ENCODE measurements around the gene XRCC5. TPM values are rescaled to one million over a fixed set of nuclear protein-coding genes. Genes with fewer than 3 reads are reported as not detected.

The XRCC5 gene
- total RNA-seq, 1 donor from 2014 or later: 303 TPM

DNA sequence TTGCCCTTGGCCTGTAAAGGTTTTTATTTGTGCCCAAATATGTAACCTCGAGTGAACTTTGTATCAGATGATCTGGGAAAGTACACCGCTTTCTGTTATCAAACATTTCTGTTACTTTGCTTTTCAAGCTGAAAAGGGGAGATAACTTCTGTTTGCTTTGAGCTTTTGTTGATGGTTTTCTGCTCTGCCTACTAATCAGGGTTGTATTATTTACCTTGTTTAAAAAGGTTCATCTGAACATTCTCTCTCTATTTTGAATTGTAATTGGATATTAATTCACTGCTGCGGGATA, 79.4 kb downstream of the XRCC5 start:
- no peak overlapping the region for H3K27ac Mint-ChIP-seq
- peaks cover 52% of the 10 kb centered on the region for H3K4me1 Mint-ChIP-seq

DNA sequence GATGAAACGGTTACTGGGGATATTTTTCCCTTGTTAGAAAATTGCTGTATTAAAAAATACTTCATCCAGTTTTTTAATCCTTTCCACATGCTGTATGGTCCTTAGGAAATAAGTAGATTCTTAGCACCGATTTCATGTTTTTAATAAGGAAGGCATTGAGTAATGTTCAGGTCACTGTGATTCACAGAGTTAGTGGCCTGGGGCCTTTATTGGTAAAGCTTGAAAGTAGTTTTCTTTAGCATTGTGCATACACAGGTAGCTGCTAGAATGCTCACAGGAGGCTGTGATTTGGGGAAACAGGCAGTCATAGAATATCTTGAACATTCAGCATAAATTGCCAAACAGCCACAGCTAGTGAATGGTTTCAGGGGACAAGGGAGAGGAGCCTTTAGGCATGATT, 79.8 kb downstream of the XRCC5 start:
- ATAC-seq (ENCODE audit: low read depth): no peak
- CTCF ChIA-PET: no interaction called here
- TF ChIP-seq, protein P1, sequence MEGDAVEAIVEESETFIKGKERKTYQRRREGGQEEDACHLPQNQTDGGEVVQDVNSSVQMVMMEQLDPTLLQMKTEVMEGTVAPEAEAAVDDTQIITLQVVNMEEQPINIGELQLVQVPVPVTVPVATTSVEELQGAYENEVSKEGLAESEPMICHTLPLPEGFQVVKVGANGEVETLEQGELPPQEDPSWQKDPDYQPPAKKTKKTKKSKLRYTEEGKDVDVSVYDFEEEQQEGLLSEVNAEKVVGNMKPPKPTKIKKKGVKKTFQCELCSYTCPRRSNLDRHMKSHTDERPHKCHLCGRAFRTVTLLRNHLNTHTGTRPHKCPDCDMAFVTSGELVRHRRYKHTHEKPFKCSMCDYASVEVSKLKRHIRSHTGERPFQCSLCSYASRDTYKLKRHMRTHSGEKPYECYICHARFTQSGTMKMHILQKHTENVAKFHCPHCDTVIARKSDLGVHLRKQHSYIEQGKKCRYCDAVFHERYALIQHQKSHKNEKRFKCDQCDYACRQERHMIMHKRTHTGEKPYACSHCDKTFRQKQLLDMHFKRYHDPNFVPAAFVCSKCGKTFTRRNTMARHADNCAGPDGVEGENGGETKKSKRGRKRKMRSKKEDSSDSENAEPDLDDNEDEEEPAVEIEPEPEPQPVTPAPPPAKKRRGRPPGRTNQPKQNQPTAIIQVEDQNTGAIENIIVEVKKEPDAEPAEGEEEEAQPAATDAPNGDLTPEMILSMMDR (IDR thresholded peaks at IDR 0.05): no peak
- intact Hi-C loops (cut with micrococcal nuclease): loop anchor here (2.0 kb wide), 1 partner anchor 18 kb away; no protein-coding TSS in a partner anchor
- POLR2A ChIA-PET: no interaction called here
- H3K4me1 Mint-ChIP-seq: peaks cover 50% of the 10 kb centered on the region
- no peak overlapping the region for H3K4me3 Mint-ChIP-seq
- DNase-seq: no peak
- peaks cover 77% of the 10 kb centered on the region for H3K36me3 Mint-ChIP-seq (ENCODE audit: low read depth)
- no peaks in the 10 kb centered on the region for H3K9me3 Mint-ChIP-seq
- H3K27ac Mint-ChIP-seq: no peak overlapping the region
- no peaks in the 10 kb centered on the region for H3K27me3 Mint-ChIP-seq

More for the DNA sequence above, 79.4 kb downstream of the XRCC5 start:
- Mint-ChIP-seq H3K9me3 (no peaks in the 10 kb centered on the region), H3K36me3 (ENCODE audit: low read depth) (peaks cover 76% of the 10 kb centered on the region), H3K27me3 (no peaks in the 10 kb centered on the region), H3K4me3 (no peak overlapping the region)
- ChIA-PET POLR2A (no interaction called here), CTCF (no interaction called here)
- intact Hi-C loops (cut with micrococcal nuclease): loop anchor here (2.0 kb wide), 1 partner anchor 18 kb away; no protein-coding TSS in a partner anchor
- TF ChIP-seq, protein P1 (IDR thresholded peaks at IDR 0.05): no peak
- ATAC-seq (ENCODE audit: low read depth) (no peak), DNase-seq (no peak)

DNA sequence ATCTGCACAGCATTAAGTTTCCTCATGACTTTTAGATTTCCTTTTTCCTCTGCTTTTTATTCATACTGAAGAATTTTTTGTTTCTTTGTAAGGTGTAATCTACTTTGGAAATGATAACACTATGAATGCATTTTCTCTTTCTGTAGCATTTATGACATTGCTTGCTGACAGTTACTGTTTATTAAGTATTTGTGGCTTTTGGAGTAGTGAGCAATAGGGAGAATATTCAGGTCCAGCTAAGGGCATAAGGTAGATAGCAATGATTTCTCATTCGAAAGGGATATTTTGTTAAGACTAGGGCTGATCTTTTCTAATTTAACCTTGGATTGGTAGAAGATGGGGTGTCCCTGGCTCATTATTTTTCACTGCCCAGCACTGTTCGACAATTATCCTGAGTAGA, 80.3 kb downstream of the XRCC5 start:
- TF ChIP-seq, protein P1 (IDR thresholded peaks at IDR 0.05): no peak
- ATAC-seq (ENCODE audit: low read depth): no peak
- no peak for DNase-seq
- H3K4me1 Mint-ChIP-seq: peaks cover 51% of the 10 kb centered on the region
- no peaks in the 10 kb centered on the region for H3K9me3 Mint-ChIP-seq
- no peak overlapping the region for H3K27ac Mint-ChIP-seq
- H3K4me3 Mint-ChIP-seq: no peak overlapping the region
- intact Hi-C loops (cut with micrococcal nuclease): loop anchor here (2.0 kb wide), 1 partner anchor 19 kb away; no protein-coding TSS in a partner anchor
- H3K27me3 Mint-ChIP-seq: no peaks in the 10 kb centered on the region
- POLR2A ChIA-PET: no interaction called here
- CTCF ChIA-PET: no interaction called here
- peaks cover 81% of the 10 kb centered on the region for H3K36me3 Mint-ChIP-seq (ENCODE audit: low read depth)

DNA sequence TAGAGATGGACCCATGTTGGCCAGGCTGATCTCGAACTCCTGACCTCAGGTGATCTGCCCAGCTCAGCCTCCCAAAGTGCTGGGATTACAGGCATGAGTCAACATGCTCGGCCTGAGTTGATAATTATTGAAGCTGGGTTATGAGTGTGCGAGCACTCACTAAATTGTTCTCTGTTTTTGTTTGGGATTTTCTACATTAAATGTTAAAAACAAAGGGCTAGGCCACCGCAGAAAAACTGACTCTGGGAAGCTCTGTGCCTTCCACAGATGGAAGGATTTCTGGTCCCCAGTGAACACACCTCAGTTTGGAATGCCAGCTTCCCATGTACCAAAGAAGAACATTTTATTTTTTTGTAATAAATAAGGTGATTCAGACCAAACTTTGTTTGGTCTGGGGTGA, 83.0 kb downstream of the XRCC5 start:
- Mint-ChIP-seq H3K36me3 (ENCODE audit: low read depth) (peaks cover 88% of the 10 kb centered on the region), H3K4me1 (peaks cover 41% of the 10 kb centered on the region)

DNA sequence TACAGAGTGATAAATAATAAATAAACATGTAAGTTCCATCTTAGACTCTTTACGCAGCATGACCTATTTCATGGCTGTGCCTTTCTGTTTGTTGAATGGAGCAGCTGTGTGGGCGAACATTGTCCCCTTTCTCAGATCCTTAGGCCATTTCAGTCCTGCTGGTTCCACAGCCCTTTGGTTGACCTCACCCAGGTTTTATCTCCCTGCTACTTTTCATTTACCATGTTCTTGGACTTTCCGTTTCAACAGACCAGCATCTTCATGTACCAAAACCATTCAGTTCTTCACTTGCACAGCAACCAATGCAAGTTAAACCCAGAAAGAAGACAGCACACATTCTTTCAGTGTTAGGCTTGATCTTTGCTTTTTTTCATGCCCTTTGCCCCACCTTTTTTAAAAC, 83.8 kb downstream of the XRCC5 start:
- POLR2A ChIA-PET: no interaction called here
- Mint-ChIP-seq H3K27ac (no peak overlapping the region), H3K9me3 (no peaks in the 10 kb centered on the region), H3K27me3 (no peaks in the 10 kb centered on the region), H3K4me3 (no peak overlapping the region), H3K4me1 (peaks cover 33% of the 10 kb centered on the region), H3K36me3 (ENCODE audit: low read depth) (peaks cover 91% of the 10 kb centered on the region)
- DNase-seq (no peak), ATAC-seq (ENCODE audit: low read depth) (no peak)
- TF ChIP-seq, protein P1 (IDR thresholded peaks at IDR 0.05): no peak
- CTCF ChIA-PET: no interaction called here
- intact Hi-C loops (cut with micrococcal nuclease): no loop called here

More for the DNA sequence above, 83.0 kb downstream of the XRCC5 start:
- ChIA-PET CTCF (no interaction called here), POLR2A (no interaction called here)
- Mint-ChIP-seq H3K9me3 (no peaks in the 10 kb centered on the region), H3K27ac (no peak overlapping the region), H3K27me3 (no peaks in the 10 kb centered on the region), H3K4me3 (no peak overlapping the region)
- TF ChIP-seq, protein P1 (IDR thresholded peaks at IDR 0.05): no peak
- DNase-seq (no peak), ATAC-seq (ENCODE audit: low read depth) (no peak)
- intact Hi-C loops (cut with micrococcal nuclease): no loop called here

All from activated B cell treated with CpG ODN at 0.5 μM for 24 hours (primary cell).